WI38 (cell line): Measurements from ENCODE around the gene COQ2.

Experiments
- H3K4me3 ChIP-seq: 2 replicates; pipeline ENCODE4 v1.5.1; 2011; ENCODE audit warnings: low read depth, mild to moderate bottlenecking, control low read depth, low read length
- TF ChIP-seq, protein P1 (sequence below): IDR thresholded peaks from 2 replicates; pipeline ENCODE4 v1.5.1; 2012; ENCODE audit warnings: low read depth, mild to moderate bottlenecking, control low read depth, low read length

Gene COQ2

DNA sequence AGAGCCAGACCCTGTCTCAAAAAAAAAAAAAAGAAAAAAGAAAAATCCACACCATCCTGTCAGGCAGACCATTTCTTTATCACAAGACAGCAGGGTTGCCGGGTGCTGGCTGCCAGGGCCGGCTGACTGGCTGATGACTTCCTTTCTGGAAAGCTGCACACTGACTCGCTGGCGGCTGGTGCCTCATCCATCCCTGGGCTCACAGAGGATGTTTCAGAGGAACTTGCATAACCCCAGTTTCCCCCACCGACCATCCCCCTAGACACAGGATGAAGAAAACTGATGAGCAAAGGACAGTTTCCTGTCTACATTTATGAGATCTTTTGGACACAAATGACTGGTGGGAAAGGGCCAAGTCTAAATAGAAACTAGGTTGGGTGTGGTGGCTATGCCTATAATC is 36.0 kb upstream of the COQ2 start:
- H3K4me3 ChIP-seq, result no peak overlapping the region
- TF ChIP-seq, protein P1, sequence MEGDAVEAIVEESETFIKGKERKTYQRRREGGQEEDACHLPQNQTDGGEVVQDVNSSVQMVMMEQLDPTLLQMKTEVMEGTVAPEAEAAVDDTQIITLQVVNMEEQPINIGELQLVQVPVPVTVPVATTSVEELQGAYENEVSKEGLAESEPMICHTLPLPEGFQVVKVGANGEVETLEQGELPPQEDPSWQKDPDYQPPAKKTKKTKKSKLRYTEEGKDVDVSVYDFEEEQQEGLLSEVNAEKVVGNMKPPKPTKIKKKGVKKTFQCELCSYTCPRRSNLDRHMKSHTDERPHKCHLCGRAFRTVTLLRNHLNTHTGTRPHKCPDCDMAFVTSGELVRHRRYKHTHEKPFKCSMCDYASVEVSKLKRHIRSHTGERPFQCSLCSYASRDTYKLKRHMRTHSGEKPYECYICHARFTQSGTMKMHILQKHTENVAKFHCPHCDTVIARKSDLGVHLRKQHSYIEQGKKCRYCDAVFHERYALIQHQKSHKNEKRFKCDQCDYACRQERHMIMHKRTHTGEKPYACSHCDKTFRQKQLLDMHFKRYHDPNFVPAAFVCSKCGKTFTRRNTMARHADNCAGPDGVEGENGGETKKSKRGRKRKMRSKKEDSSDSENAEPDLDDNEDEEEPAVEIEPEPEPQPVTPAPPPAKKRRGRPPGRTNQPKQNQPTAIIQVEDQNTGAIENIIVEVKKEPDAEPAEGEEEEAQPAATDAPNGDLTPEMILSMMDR, result no peak

DNA sequence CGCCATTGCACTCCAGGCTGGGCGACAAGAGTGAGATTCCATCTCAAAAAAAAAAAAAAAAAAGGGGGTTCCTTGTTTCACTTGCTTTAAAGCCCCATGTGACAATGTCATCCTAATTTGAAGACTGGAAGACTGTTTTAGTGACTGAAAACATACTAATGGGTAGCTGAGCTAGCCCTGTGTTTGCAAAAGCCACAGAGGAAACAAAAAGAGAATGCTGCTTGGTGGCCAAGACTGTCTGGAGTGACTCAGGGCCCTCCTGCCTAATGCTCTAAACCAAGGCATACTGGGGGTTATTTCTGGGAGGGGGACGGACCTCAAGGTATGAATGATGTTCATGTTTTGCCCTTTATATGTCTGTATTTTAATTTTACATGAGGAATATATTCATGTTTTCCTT is 34.1 kb upstream of the COQ2 start:
- no peak overlapping the region for H3K4me3 ChIP-seq
- TF ChIP-seq, protein P1, result no peak

DNA sequence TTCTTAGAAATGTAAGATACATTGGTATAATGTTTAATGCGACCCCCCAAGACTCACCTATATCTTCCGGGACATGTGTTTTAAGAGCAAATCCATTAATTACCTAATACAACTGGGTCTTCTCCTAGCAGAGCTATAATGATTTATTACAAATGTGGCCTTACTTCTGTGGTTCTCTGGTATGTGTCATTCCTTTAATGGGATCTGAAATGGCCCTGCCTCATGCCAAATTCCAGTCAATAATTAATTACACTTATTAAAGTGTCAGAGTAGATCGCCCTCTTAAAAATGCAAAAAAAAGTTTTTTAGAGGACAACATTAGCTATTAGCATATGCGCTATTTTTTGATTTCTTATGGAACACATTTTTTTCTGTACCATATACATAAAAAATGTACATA is 33.1 kb upstream of the COQ2 start:
- TF ChIP-seq, protein P1, result no peak

DNA sequence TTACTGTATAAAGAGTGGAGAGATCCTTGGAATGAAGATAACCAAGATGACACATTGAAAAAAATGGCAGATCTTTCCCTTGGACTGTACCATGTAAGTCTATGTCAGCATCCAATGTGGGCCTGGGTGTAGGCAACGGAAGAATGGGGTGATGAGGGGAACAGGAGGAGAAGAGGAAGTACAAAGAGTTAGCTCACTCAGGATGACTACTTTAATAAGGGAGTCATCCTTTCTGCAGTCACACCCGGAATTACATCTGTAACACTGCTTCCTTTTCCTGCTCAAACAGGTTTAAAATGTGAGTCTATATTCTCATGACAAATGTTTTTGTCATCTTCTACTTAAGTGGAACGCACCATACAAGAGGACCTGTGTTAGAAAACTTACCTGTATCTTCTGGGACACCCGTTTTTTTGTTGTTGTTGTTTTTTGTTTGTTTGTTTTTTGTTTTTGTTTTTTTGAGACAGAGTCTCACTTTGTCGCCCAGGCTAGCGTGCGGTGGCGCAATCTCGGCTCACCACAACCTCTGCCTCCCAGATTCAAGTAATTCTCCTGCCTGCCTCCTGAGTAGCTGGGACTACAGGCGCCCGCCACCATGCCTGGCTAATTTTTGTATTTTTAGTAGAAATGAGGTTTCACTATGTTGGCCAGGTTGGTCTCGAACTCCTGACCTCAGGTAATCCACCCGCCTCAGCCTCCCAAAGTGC is 32.0 kb upstream of the COQ2 start:
- TF ChIP-seq, protein P1, result no peak
- no peak overlapping the region for H3K4me3 ChIP-seq

More for the DNA sequence above, 33.1 kb upstream of the COQ2 start:
- no peak overlapping the region for H3K4me3 ChIP-seq

DNA sequence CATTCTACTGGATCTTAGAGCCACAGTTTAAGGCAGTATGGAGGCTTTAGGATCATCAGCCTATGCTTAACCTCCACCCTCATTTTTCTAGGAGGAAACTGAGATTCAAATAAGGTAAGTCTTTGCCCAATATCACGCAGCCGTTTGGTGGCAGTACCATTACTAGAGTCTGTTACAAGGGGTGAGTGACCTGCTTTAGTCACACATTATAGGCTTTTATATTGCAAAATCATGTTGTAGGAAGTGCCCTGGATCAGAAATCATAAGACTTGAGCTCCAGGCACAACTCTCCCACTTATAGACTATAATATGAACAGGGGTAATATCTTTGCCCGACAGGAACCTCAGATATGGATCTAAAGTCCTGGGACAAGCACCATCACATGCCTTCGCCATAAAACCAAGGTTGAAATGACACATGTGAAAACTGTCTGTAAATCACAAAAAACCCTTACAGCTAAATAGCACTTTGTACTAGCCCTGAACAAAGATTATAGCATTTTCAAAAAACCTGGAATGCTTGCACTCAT is 30.8 kb upstream of the COQ2 start:
- TF ChIP-seq, protein P1, result no peak
- H3K4me3 ChIP-seq, result no peak overlapping the region

DNA sequence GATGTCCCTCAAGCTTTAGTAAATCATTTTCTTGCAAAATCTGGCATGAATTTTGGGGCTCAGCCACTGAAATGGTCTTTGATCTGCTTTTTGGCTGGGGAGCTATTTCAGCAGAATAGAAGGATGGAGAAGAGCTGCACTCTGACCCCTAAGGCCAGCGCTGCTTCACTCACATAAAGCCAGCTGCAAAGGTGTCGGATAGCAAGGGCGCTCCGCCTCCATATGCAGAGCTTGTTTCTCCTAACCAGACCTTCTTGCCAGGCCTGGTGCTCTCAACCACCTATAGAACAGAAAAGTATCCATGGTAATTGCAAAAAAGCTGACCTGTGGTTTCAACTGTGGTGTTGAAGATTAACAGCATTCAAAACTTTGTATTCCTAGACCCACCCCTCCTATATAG is 24.1 kb upstream of the COQ2 start:
- no peak overlapping the region for H3K4me3 ChIP-seq
- TF ChIP-seq, protein P1, result no peak

DNA sequence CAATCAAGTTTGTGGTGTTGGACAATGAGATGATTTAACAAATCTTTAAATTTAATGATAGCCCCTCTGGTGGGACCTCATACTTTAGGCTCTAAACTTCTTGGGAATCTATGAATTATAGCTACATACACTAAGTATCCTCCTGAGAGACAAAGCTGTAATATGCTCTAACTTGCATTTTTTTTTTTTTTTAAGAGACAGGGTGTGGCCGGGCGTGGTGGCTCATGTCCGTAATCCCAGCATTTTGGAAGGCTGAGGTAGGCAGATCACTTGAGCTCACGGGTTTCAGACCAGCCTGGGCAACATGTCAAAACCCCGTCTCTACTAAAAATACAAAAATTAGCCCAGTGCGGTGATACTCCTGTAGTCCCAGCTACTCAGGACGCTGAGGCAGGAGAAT is 23.3 kb upstream of the COQ2 start:
- TF ChIP-seq, protein P1, result no peak
- no peak overlapping the region for H3K4me3 ChIP-seq
